Mammary epithelial cell (primary cell): Measurements from ENCODE around the gene FKBP8.

Experiments used
- CTCF ChIP-seq, 2 donors: IDR thresholded peaks in 1 of 2; conservative IDR thresholded peaks in 1 of 2; 2 replicates each; pipeline ENCODE4 v1.5.1; 2011 to 2012; ENCODE audit warnings: inconsistent platforms in 2 of 2, low read length in 2 of 2, mild to moderate bottlenecking in 2 of 2, control low read depth in 1 of 2, low read depth in 1 of 2; ENCODE audit not compliant: insufficient read depth in 1 of 2; ENCODE audit errors: extremely low read depth in 1 of 2
- EZH2 ChIP-seq: IDR thresholded peaks from 2 replicates; pipeline ENCODE4 v1.6.1; 2012; ENCODE audit warnings: low read length, inconsistent platforms, borderline replicate concordance

- no peak for TF ChIP-seq CTCF (conservative IDR thresholded peaks at IDR 0.05 in 1 of 2, IDR thresholded peaks at IDR 0.05 in 1 of 2; ENCODE audit: extremely low read depth in 1 of 2, insufficient read depth in 1 of 2, low read depth in 1 of 2, low read length in 2 of 2)
- TF ChIP-seq EZH2: no peak
Observed at GRCh38 chr19:18507021-18507726, 36.2 kb downstream of the FKBP8 start.
